M059J (cell line): Measurements from ENCODE around the gene DMD. TPM values are rescaled to one million over a fixed set of nuclear protein-coding genes. Genes with fewer than 3 reads are reported as not detected.
"Not testable (repeated sequence)": the region's sequence is repeated elsewhere in the genome, so short reads cannot be mapped to it uniquely, and the experiment has no call there.

ENCODE experiments used
- DNase-seq: peaks from one replicate; pipeline ENCODE4 v3.0.0-alpha.2; 2012; ENCODE audit warnings: low read depth
- total RNA-seq: library from RNA; depleted of rRNA; stranded (reverse); fragments of >200 nt; shearing (Covaris generic); gene quantifications from 2 replicates; pipeline ENCODE4 v1.2.3, GENCODE V29; 2014

The DMD gene
- total RNA-seq, 1 experiment from 2014 or later = 1.1 TPM

- DNase-seq = no peak
Observed at GRCh38 chrX:31523884-31524536, 1687.3 kb downstream of the DMD start.

GRCh38 chrX:31522760-31523159 is 1688.6 kb downstream of the DMD start:
- DNase-seq = no peak

GRCh38 chrX:31521941-31522340 is 1689.4 kb downstream of the DMD start:
- no peak for DNase-seq

GRCh38 chrX:31516527-31516926 is 1694.8 kb downstream of the DMD start:
- no peak for DNase-seq

GRCh38 chrX:31508338-31508737 is 1703.0 kb downstream of the DMD start:
- DNase-seq = peak; percentile 9

- no peak for DNase-seq
Observed at GRCh38 chrX:31506928-31507327, 1704.4 kb downstream of the DMD start.

GRCh38 chrX:31506360-31506759 is 1705.0 kb downstream of the DMD start:
- DNase-seq = no peak

GRCh38 chrX:31500921-31501320 is 1710.4 kb downstream of the DMD start:
- DNase-seq = peak; percentile 9

GRCh38 chrX:31499109-31499508 is 1712.2 kb downstream of the DMD start:
- DNase-seq = peak; percentile 83

GRCh38 chrX:31497086-31497485 is 1714.3 kb downstream of the DMD start:
- peak; percentile 36 for DNase-seq

GRCh38 chrX:31487951-31488350 is 1723.4 kb downstream of the DMD start:
- no peak for DNase-seq

GRCh38 chrX:31483336-31483735 is 1728.0 kb downstream of the DMD start:
- peak; percentile 63 for DNase-seq

- no peak for DNase-seq
Observed at GRCh38 chrX:31480696-31481095, 1730.7 kb downstream of the DMD start.

GRCh38 chrX:31471229-31471628 is 1740.1 kb downstream of the DMD start:
- DNase-seq = no peak

- DNase-seq = not testable (repeated sequence)
Observed at GRCh38 chrX:31470753-31471152, 1740.6 kb downstream of the DMD start.

- DNase-seq = no peak
Observed at GRCh38 chrX:31464306-31464915, 1746.9 kb downstream of the DMD start.

- no peak for DNase-seq
Observed at GRCh38 chrX:31461266-31461665, 1750.1 kb downstream of the DMD start.

- DNase-seq = peak; percentile 10
Observed at GRCh38 chrX:31459361-31459760, 1752.0 kb downstream of the DMD start.

GRCh38 chrX:31449965-31450364 is 1761.4 kb downstream of the DMD start:
- peak; percentile 7 for DNase-seq

- DNase-seq = no peak
Observed at GRCh38 chrX:31449081-31449480, 1762.3 kb downstream of the DMD start.

GRCh38 chrX:31445542-31445941 is 1765.8 kb downstream of the DMD start:
- DNase-seq = no peak

- no peak for DNase-seq
Observed at GRCh38 chrX:31443654-31444053, 1767.7 kb downstream of the DMD start.

GRCh38 chrX:31440546-31440945 is 1770.8 kb downstream of the DMD start:
- no peak for DNase-seq

- no peak for DNase-seq
Observed at GRCh38 chrX:31436424-31436823, 1774.9 kb downstream of the DMD start.
